ENCODE data around the gene ITGB7. TPM values are rescaled to one million over a fixed set of nuclear protein-coding genes. Genes with fewer than 3 reads are reported as not detected.
A peak's percentile ranks its signal among the peaks of the same experiment; 100 is the strongest.

Gene ITGB7
- total RNA-seq, 4 donors from 2014 or later = 2.0 to 3.8 (median 2.4) TPM; not detected in 1

DNA sequence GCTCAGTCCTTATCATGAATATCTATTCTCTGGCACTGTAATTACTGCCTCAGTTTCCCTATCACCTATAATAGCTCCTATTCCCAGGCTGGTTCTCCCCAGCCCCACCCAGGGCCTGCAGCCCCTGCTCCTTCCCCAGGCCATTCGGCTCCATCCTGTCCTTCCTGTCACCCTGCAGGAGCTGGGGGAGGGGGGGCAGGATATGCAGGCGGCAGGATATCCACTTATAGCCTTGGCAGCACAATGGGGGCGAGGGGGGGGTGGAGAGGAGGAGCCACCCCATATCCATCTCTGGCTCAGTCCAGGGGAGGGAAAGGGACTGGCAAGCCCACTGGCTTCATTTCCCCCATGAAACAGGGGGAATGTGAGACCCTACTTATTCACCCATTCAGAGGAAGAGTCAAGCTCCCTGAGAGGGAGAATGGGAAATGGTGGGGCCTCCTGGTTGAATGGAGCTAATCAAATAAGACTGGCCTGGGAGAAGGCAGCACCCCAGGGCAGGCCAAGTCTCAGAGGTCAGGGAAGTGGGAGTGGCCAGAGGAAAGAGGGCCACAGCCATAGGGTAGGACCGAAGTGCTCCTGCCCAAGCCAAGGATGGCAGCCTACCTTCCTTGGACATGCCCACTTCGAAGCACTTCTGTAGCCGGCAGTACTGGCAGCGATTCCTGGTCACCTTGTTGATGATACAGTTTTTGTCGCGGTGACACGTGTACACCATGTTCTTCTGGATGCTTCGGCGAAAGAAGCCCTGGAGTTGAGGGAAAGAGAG, 7.8 kb upstream of the ITGB7 start:
- H3K27ac ChIP-seq = peak overlapping the region; percentile 37 to 40
- H3K27me3 ChIP-seq = no peaks in the 10 kb centered on the region
- TF ChIP-seq CTCF (IDR thresholded peaks at IDR 0.05) (no peak), POLR2A (IDR thresholded peaks at IDR 0.05) (no peak)
- no peak overlapping the region for H3K4me3 ChIP-seq
- peak in 1 of 2 donors; percentile 71 for DNase-seq
- H3K9me3 ChIP-seq = no peaks in the 10 kb centered on the region
- H3K36me3 ChIP-seq = no peaks in the 10 kb centered on the region
- H3K4me1 ChIP-seq = peaks cover 0 to 16% of the 10 kb centered on the region in 2 donors
- intact Hi-C loops (cut with DNase I; ENCODE audit: low total_unique reads) = loop anchor here (5.0 to 10.0 kb wide), 2 partner anchors 37 to 70 kb away; a partner anchor contains a TSS

GRCh38 chr12:53214221-53214620, 7.2 kb upstream of the ITGB7 start:
- intact Hi-C loops (cut with DNase I; ENCODE audit: low total_unique reads) = loop anchor here (10.0 kb wide), 1 partner anchor 71 kb away; no protein-coding TSS in a partner anchor
- peaks cover 0 to 16% of the 10 kb centered on the region in 2 donors for H3K4me1 ChIP-seq
- H3K36me3 ChIP-seq = no peaks in the 10 kb centered on the region
- DNase-seq = no peak
- H3K27me3 ChIP-seq = no peaks in the 10 kb centered on the region
- no peaks in the 10 kb centered on the region for H3K9me3 ChIP-seq
- no peak overlapping the region for H3K4me3 ChIP-seq
- H3K27ac ChIP-seq = peak overlapping the region; percentile 24 to 37
- no peak for TF ChIP-seq POLR2A (IDR thresholded peaks at IDR 0.05)
- TF ChIP-seq CTCF (IDR thresholded peaks at IDR 0.05) = no peak

DNA sequence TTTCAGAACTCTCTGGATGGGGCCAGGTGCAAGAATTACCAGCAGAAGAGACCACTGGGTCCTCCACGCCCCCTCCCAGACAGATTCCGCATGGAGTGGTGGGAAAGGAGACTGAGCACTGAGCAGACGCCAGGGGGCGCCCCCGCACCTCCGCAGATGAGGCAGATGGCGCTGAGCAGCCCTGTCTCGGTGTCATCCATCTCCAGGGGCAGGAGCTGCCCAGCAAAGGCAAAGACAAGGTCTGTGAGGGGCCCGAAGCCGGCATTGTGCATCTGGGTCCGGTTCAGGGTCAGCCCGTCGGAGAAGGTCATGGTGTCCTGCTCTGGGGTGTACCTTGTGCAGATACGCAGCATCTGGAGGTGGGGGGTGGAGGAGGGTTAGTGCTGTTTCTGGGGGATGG, 6.3 kb upstream of the ITGB7 start:
- Histone ChIP-seq H3K36me3 (no peaks in the 10 kb centered on the region), H3K27ac (no peak overlapping the region)
- peak; percentile 82 to 84 for DNase-seq

GRCh38 chr12:53212931-53213330, 5.9 kb upstream of the ITGB7 start:
- H3K9me3 ChIP-seq = no peaks in the 10 kb centered on the region
- no peak overlapping the region for H3K4me3 ChIP-seq
- no peak for DNase-seq
- peaks cover 6 to 14% of the 10 kb centered on the region in 2 donors for H3K4me1 ChIP-seq
- intact Hi-C loops (cut with DNase I; ENCODE audit: low total_unique reads) = loop anchor here (10.0 kb wide), 1 partner anchor 72 kb away; no protein-coding TSS in a partner anchor
- TF ChIP-seq CTCF (IDR thresholded peaks at IDR 0.05) (no peak), POLR2A (IDR thresholded peaks at IDR 0.05) (no peak)
- H3K36me3 ChIP-seq = no peaks in the 10 kb centered on the region
- H3K27ac ChIP-seq = no peak overlapping the region
- no peaks in the 10 kb centered on the region for H3K27me3 ChIP-seq

More for the DNA sequence above, 6.3 kb upstream of the ITGB7 start:
- TF ChIP-seq POLR2A (IDR thresholded peaks at IDR 0.05) (peak in 1 of 2 donors; percentile 30), CTCF (IDR thresholded peaks at IDR 0.05) (peak; percentile 94 to 98 (median 96))
- no peaks in the 10 kb centered on the region for H3K27me3 ChIP-seq
- peaks cover 6 to 16% of the 10 kb centered on the region in 2 donors for H3K4me1 ChIP-seq
- intact Hi-C loops (cut with DNase I; ENCODE audit: low total_unique reads) = loop anchor here (10.0 kb wide), 1 partner anchor 71 kb away; no protein-coding TSS in a partner anchor
- no peaks in the 10 kb centered on the region for H3K9me3 ChIP-seq
- H3K4me3 ChIP-seq = no peak overlapping the region
